Measurements from ENCODE around the gene IDH2.
"Not testable (repeated sequence)": the region's sequence is repeated elsewhere in the genome, so short reads cannot be mapped to it uniquely, and the experiment has no call there.

IDH2 gene

DNA sequence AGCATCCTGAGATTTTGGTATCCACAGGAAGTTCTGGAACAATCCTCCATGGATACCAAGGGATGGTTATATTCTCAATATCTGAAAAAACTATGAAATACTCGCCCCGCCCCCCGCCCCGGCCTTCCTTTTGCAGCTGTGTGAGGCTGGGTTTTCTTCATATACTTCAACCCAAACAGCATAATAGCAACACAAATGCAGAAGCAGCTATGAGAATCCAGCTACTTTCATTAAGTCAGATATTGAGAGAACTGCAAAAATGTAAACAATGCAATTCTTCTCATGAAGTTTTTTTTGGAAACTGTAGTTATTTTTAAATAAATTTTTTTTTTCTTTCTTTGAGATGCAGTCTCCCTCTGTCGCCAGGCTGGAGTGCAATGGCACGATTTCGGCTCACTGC lies 10.9 kb upstream of the IDH2 start:
- no peak for DNase-seq

GRCh38 chr15:90109163-90109751 lies 7.0 kb upstream of the IDH2 start:
- DNase-seq, result not testable (repeated sequence)

GRCh38 chr15:90108038-90108437 lies 5.8 kb upstream of the IDH2 start:
- not testable (repeated sequence) for DNase-seq

DNA sequence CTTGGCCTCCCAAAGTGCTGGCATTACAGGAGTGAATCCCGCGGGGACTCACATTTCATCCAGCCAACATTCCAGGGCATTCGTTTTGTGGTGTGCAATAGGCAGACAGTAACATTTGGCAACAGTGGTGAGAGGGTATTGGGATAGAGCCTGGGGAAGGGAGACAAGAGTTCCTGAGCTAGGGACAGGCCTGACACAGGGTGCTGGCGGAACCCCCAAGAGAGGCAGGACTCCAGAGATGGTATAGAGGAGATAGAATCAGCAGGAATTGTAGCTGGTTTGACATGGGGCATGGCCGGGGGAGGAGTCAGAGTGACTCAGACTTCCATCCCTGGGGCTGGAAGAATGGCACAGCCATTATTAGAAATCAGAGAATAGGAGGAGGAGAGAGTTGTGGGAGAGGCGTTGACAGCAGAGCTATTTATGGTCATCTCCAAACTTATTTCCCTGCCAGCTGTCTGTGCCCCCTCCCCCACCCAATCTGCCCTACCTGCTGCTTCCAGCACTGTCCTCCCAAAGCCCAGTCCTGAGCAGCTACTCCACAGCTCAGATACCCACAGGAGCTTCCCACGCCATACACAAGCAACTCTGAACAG lies 4.4 kb upstream of the IDH2 start:
- DNase-seq, result peak in 1 of 2 experiments; percentile 17

GRCh38 chr15:90105521-90105920 lies 3.3 kb upstream of the IDH2 start:
- no peak for DNase-seq

GRCh38 chr15:90104551-90104950 lies 2.3 kb upstream of the IDH2 start:
- DNase-seq, result no peak

DNA sequence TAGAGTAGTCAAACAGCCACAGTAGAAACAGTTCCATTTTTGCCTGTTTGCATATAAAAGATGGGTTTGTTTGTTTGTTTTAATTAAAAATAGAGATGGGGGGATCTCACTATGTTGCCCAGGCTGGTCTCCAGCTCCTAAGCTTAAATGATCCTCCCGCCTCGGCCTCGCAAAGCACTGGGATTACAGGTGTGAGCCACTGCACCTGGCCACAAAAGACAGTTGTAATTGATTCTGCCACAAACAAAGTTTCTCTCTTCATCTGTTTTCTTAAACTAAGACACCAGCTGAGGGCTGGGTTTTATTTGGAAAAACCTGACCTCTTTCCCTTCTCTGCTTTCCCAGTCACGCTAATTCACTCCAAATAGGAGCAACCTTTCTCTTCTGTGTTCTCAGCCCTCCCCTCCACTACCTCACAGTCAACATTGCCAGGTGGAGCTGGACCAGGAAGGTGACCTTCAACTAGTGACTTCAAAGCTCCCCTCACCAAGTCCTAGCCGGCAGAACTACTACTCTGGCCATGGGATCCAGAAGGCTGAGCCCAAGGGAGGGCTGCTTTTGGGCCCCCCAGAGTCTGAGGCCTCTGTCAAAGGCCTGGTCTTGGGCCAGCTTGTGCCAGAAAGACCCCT lies 1.5 kb upstream of the IDH2 start:
- DNase-seq, result no peak

DNA sequence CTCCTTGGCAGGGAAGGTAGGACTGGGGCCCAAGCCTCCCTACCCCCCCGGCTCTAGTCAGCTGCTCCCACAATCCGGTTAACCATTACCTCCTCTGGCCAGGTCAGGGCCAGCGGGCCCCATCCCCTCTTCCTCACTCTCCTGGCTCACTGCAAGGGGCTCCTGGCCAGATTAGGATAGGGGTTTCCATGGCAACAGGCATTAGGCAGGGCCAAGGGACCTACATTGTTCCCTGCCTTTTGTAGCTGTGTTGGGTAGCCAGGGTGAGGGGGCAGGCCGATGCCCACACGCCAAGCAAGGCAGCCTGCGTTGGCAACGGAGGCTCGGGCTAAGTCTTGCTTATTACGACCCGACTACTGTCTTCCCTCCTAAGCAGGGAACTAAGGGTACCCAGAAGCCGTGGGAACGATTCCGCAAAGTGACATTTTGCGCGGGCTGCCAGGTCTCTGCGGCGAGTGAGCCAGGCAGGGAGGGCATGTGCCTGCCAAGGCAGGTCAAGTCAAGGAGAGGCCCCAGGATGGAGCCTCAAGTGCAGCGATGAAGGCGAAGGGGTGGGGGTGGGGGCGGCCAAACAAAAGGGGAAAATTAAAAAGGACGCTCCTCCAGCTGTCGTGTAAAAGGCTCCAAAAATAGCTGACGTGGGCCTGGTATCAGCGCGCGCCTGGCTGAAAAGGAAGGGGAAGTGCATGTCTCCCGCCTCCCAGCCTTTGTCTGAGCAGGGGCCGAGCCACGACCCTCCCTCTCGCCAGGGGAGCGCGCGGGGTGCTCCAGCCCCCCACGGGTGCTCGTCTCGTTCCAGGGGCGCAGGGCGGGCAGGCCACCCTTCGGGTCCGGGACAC lies 919 bp downstream of the IDH2 start:
- peak in 1 of 2 experiments; percentile 40 for DNase-seq

GRCh38 chr15:90099868-90100831 lies 2.1 kb downstream of the IDH2 start:
- DNase-seq, result peak in 1 of 2 experiments; percentile 40

GRCh38 chr15:90099072-90099867 lies 3.0 kb downstream of the IDH2 start:
- no peak for DNase-seq

DNA sequence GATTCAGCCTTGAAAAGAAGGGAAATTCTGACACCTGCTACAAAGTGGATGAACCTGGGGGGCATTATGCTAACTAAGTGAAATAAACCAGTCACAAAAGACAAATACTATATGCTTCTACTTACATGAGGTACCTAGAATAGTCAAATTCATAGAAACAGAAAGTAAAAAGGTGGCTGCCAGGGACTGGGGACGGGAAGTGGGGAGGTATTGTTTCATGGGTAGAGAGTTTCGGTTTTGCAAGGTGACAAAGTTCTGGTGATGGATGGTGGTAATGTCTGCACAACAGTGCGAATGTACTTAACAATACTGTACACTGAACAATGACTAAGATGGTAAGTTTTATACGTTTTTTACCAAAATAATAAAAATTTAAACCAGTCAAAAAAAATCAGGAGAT lies 4.8 kb downstream of the IDH2 start:
- no peak for DNase-seq

DNA sequence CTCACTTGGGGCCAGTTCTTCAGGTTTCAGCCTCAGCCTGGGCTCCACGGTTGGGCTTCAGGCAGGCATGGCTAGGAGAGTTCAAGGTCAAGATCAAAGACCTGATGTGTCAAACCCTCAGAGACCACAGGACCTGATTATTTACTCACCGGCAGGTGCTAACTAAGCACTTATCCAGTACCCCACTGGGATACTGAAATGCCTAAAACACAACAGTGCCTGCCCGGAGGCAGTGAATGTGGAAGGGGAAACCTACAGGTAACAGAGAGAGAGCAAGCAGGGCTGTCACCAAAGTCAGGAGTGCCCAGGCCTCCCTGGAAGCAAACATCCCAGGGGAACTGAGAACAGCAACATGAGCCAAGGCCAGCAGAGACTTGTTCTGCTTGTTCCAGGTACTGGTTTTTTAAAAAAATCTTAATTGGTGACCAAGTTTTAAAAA lies 6.7 kb downstream of the IDH2 start:
- DNase-seq, result no peak

GRCh38 chr15:90091156-90091931 lies 10.9 kb downstream of the IDH2 start:
- no peak for DNase-seq

- no peak for DNase-seq
Measured at GRCh38 chr15:90090226-90090848, 11.9 kb downstream of the IDH2 start.

GRCh38 chr15:90087454-90088154 lies 14.7 kb downstream of the IDH2 start:
- peak in 1 of 2 experiments; percentile 21 for DNase-seq

- DNase-seq, result peak in 1 of 2 experiments; percentile 14
Measured at GRCh38 chr15:90086868-90087268, 15.4 kb downstream of the IDH2 start.

GRCh38 chr15:90085565-90085964 lies 16.7 kb downstream of the IDH2 start:
- DNase-seq, result no peak

GRCh38 chr15:90084876-90085423 lies 17.3 kb downstream of the IDH2 start:
- no peak for DNase-seq

- no peak for DNase-seq
Measured at GRCh38 chr15:90083954-90084607, 18.2 kb downstream of the IDH2 start.

All from NCI-H446 (cell line).